Cardiac muscle cell (in vitro differentiated cells and primary cell): ENCODE results near the gene SIGLEC12. TPM values are rescaled to one million over a fixed set of nuclear protein-coding genes. Genes with fewer than 3 reads are reported as not detected.

ENCODE experiments used
- DNase-seq, 2 donors: peaks; one replicate each; pipeline versions ENCODE4 v3.0.0 to v3.0.0-alpha.2; 2010 to 2017; ENCODE audit warnings: low read depth in 1 of 2, low spot score in 1 of 2
- H3K27ac ChIP-seq: fragments of 200-600 bp; sonication (generic); 2 replicates; pipeline ENCODE4 v1.5.1; 2016
- H3K27me3 ChIP-seq: fragments of 200-600 bp; sonication (generic); 2 replicates; pipeline ENCODE4 v1.6.0; 2016; ENCODE audit warnings: control low read depth
- H3K36me3 ChIP-seq: fragments of 200-600 bp; sonication (generic); 2 replicates; pipeline ENCODE4 v1.5.1; 2016; ENCODE audit warnings: control low read depth
- H3K4me1 ChIP-seq: fragments of 200-600 bp; sonication (generic); 2 replicates; pipeline ENCODE4 v1.8.1; 2017; ENCODE audit warnings: low read depth, mild to moderate bottlenecking, mixed run types
- H3K4me3 ChIP-seq: fragments of 200-600 bp; sonication (generic); 2 replicates; pipeline ENCODE4 v1.5.1; 2016; ENCODE audit warnings: mild to moderate bottlenecking
- H3K9me3 ChIP-seq: fragments of 200-600 bp; sonication (generic); 2 replicates; pipeline ENCODE4 v1.5.1; 2017; ENCODE audit warnings: low read depth, mild to moderate bottlenecking, control low read depth
- CTCF ChIP-seq: IDR thresholded peaks from 2 replicates; pipeline ENCODE4 v1.5.1; 2012; ENCODE audit warnings: low read depth, mild to moderate bottlenecking, low read length
- polyA plus RNA-seq: library from polyadenylated mRNA; unstranded; fragments of >200 nt; fragmentation: Nextera tagmentation; extraction: Ambion mirVana; gene quantifications from 2 replicates; pipeline ENCODE4 v1.2.1, GENCODE V29; 2016
- total RNA-seq: library from RNA; depleted of rRNA; stranded (reverse); fragments of >200 nt; gene quantifications from 2 replicates; pipeline ENCODE4 v1.2.3, GENCODE V29; 2016

Gene SIGLEC12
- total and polyA plus RNA-seq, 2 experiments from 2014 or later = not detected

GRCh38 chr19:51471527-51471926 lies 30.1 kb downstream of the SIGLEC12 start:
- no peak for DNase-seq
- no peaks in the 10 kb centered on the region for H3K4me1 ChIP-seq
- H3K36me3 ChIP-seq = no peaks in the 10 kb centered on the region
- H3K27ac ChIP-seq = no peak overlapping the region
- no peaks in the 10 kb centered on the region for H3K9me3 ChIP-seq
- no peaks in the 10 kb centered on the region for H3K27me3 ChIP-seq
- no peak for TF ChIP-seq CTCF
- no peak overlapping the region for H3K4me3 ChIP-seq

- Histone ChIP-seq H3K27ac (no peak overlapping the region), H3K4me1 (no peaks in the 10 kb centered on the region), H3K4me3 (no peak overlapping the region), H3K27me3 (no peaks in the 10 kb centered on the region), H3K9me3 (no peaks in the 10 kb centered on the region), H3K36me3 (no peaks in the 10 kb centered on the region)
- TF ChIP-seq CTCF = no peak
- DNase-seq = peak in 1 of 2 donors; percentile 50
These were observed 30.6 kb downstream of the SIGLEC12 start for GRCh38 chr19:51470966-51471365.

GRCh38 chr19:51469629-51470028 lies 32.0 kb downstream of the SIGLEC12 start:
- no peak overlapping the region for H3K27ac ChIP-seq
- DNase-seq = no peak
- H3K36me3 ChIP-seq = no peaks in the 10 kb centered on the region
- no peak overlapping the region for H3K4me3 ChIP-seq
- H3K27me3 ChIP-seq = no peaks in the 10 kb centered on the region
- H3K9me3 ChIP-seq = no peaks in the 10 kb centered on the region
- TF ChIP-seq CTCF = no peak
- no peaks in the 10 kb centered on the region for H3K4me1 ChIP-seq

- H3K4me3 ChIP-seq = no peak overlapping the region
- H3K4me1 ChIP-seq = no peaks in the 10 kb centered on the region
- DNase-seq = no peak
- no peak overlapping the region for H3K27ac ChIP-seq
- no peak for TF ChIP-seq CTCF
- H3K36me3 ChIP-seq = no peaks in the 10 kb centered on the region
- H3K9me3 ChIP-seq = no peaks in the 10 kb centered on the region
- no peaks in the 10 kb centered on the region for H3K27me3 ChIP-seq
These were observed 32.4 kb downstream of the SIGLEC12 start for GRCh38 chr19:51469162-51469561.

- Histone ChIP-seq H3K36me3 (no peaks in the 10 kb centered on the region), H3K27me3 (no peaks in the 10 kb centered on the region), H3K4me1 (no peaks in the 10 kb centered on the region), H3K27ac (no peak overlapping the region), H3K4me3 (no peak overlapping the region), H3K9me3 (no peaks in the 10 kb centered on the region)
- DNase-seq = no peak
- no peak for TF ChIP-seq CTCF
These were observed 33.1 kb downstream of the SIGLEC12 start for GRCh38 chr19:51468545-51468920.
